KMS-11 (cell line): Measurements from ENCODE around the gene MED13L.

Source experiments
- H2AFZ ChIP-seq: fragments of 200-600 bp; sonication (generic); 2 replicates; pipeline ENCODE4 v1.6.1; 2016; ENCODE audit warnings: antibody characterized with exemption, mixed run types, low read depth
- H3K27ac ChIP-seq: fragments of 200-600 bp; sonication (generic); 2 replicates; pipeline ENCODE4 v1.6.1; 2016; ENCODE audit warnings: mild to moderate bottlenecking, mixed run types
- H3K27me3 ChIP-seq: fragments of 200-600 bp; sonication (generic); 2 replicates; pipeline ENCODE4 v1.6.1; 2017; ENCODE audit warnings: mild to moderate bottlenecking, low read depth, mixed run types, moderate library complexity; ENCODE audit not compliant: insufficient read depth
- H3K36me3 ChIP-seq: fragments of 200-600 bp; sonication (generic); 2 replicates; pipeline ENCODE4 v1.6.1; 2017; ENCODE audit warnings: mild to moderate bottlenecking, mixed run types; ENCODE audit not compliant: insufficient read depth
- H3K4me1 ChIP-seq: fragments of 200-600 bp; sonication (generic); 2 replicates; pipeline ENCODE4 v1.6.1; 2016; ENCODE audit warnings: mild to moderate bottlenecking, low read depth, mixed run types; ENCODE audit not compliant: poor library complexity, severe bottlenecking
- H3K4me2 ChIP-seq: fragments of 200-600 bp; sonication (generic); 2 replicates; pipeline ENCODE4 v1.7.0; 2016; ENCODE audit warnings: mild to moderate bottlenecking, mixed run types
- H3K4me3 ChIP-seq: fragments of 200-600 bp; sonication (generic); IDR thresholded peaks from 2 replicates; pipeline ENCODE4 v1.6.1; 2017; ENCODE audit warnings: low read depth, low read length, mixed read lengths; ENCODE audit not compliant: insufficient read depth
- H3K79me2 ChIP-seq: fragments of 200-600 bp; sonication (generic); 2 replicates; pipeline ENCODE4 v1.6.1; 2016; ENCODE audit warnings: low read depth, mixed run types; ENCODE audit not compliant: insufficient read depth
- H3K9ac ChIP-seq: fragments of 200-600 bp; sonication (generic); 2 replicates; pipeline ENCODE4 v1.6.1; 2016; ENCODE audit warnings: mild to moderate bottlenecking, mixed run types
- H4K20me1 ChIP-seq: fragments of 200-600 bp; sonication (generic); 2 replicates; pipeline ENCODE4 v1.6.1; 2016; ENCODE audit warnings: mild to moderate bottlenecking, mixed run types; ENCODE audit not compliant: insufficient read depth
- CTCF ChIP-seq: fragments of 200-600 bp; sonication (generic); conservative IDR thresholded peaks from 2 replicates; pipeline ENCODE4 v1.6.1; 2017; ENCODE audit warnings: low read depth, mild to moderate bottlenecking, antibody characterized with exemption, low read length, moderate library complexity, mixed read lengths

The MED13L gene

GRCh38 chr12:116179384-116179783 is 98.1 kb downstream of the MED13L start:
- H3K27ac ChIP-seq = no peak overlapping the region
- no peak overlapping the region for H3K4me3 ChIP-seq
- H3K4me1 ChIP-seq = peaks cover 17% of the 10 kb centered on the region
- TF ChIP-seq CTCF = no peak
- H3K27me3 ChIP-seq = no peaks in the 10 kb centered on the region
- no peak overlapping the region for H3K9ac ChIP-seq
- peaks cover 72% of the 10 kb centered on the region for H3K79me2 ChIP-seq
- H2AFZ ChIP-seq = no peak overlapping the region
- H4K20me1 ChIP-seq = peaks cover 4% of the 10 kb centered on the region; the same call in 1 of the 2 replicates
- no peaks in the 10 kb centered on the region for H3K36me3 ChIP-seq
- no peak overlapping the region for H3K4me2 ChIP-seq

- H3K9ac ChIP-seq = no peak overlapping the region
- peaks cover 69% of the 10 kb centered on the region for H3K79me2 ChIP-seq
- no peaks in the 10 kb centered on the region for H3K36me3 ChIP-seq
- no peak overlapping the region for H2AFZ ChIP-seq
- no peak overlapping the region for H3K27ac ChIP-seq
- H3K4me1 ChIP-seq = peaks cover 17% of the 10 kb centered on the region
- no peak overlapping the region for H3K4me3 ChIP-seq
- H4K20me1 ChIP-seq = no peaks in the 10 kb centered on the region
- H3K4me2 ChIP-seq = no peak overlapping the region
- no peak for TF ChIP-seq CTCF
- no peaks in the 10 kb centered on the region for H3K27me3 ChIP-seq
Measured at GRCh38 chr12:116177017-116177416, 100.5 kb downstream of the MED13L start.

GRCh38 chr12:116174904-116175303 is 102.6 kb downstream of the MED13L start:
- no peak overlapping the region for H3K27ac ChIP-seq
- peaks cover 73% of the 10 kb centered on the region for H3K79me2 ChIP-seq
- no peaks in the 10 kb centered on the region for H4K20me1 ChIP-seq
- no peaks in the 10 kb centered on the region for H3K36me3 ChIP-seq
- peaks cover 28% of the 10 kb centered on the region for H3K4me1 ChIP-seq
- no peak for TF ChIP-seq CTCF
- H3K4me3 ChIP-seq = no peak overlapping the region
- no peak overlapping the region for H3K9ac ChIP-seq
- no peaks in the 10 kb centered on the region for H3K27me3 ChIP-seq
- no peak overlapping the region for H2AFZ ChIP-seq
- H3K4me2 ChIP-seq = no peak overlapping the region

- H3K36me3 ChIP-seq = no peaks in the 10 kb centered on the region
- no peak overlapping the region for H3K4me3 ChIP-seq
- no peak overlapping the region for H3K4me2 ChIP-seq
- H3K27me3 ChIP-seq = no peaks in the 10 kb centered on the region
- H3K79me2 ChIP-seq = peaks cover 80% of the 10 kb centered on the region
- no peak for TF ChIP-seq CTCF
- H4K20me1 ChIP-seq = no peaks in the 10 kb centered on the region
- no peak overlapping the region for H3K9ac ChIP-seq
- H3K27ac ChIP-seq = no peak overlapping the region
- peaks cover 28% of the 10 kb centered on the region for H3K4me1 ChIP-seq
- H2AFZ ChIP-seq = no peak overlapping the region
Measured at GRCh38 chr12:116174006-116174405, 103.5 kb downstream of the MED13L start.
